H1 (cell line): ENCODE measurements around the gene CTSL.

Experiments used
- BRCA1 ChIP-seq: IDR thresholded peaks from 2 replicates; pipeline ENCODE4 v1.6.1; 2012; ENCODE audit warnings: low read depth, low read length, improper control_type of control experiment
- CTCF ChIP-seq, 3 experiments: IDR thresholded peaks; 1 replicate in 2 of 3; 2 replicates in 1 of 3; pipeline versions ENCODE4 v1.5.1 to v1.6.1; 2011; ENCODE audit warnings: low read length in 3 of 3, mild to moderate bottlenecking in 3 of 3, inconsistent platforms in 2 of 3, low read depth in 1 of 3, moderate library complexity in 1 of 3; ENCODE audit not compliant: insufficient read depth in 1 of 3; ENCODE audit errors: control extremely low read depth in 1 of 3
- EP300 ChIP-seq, 2 experiments: IDR thresholded peaks; 1 replicate in 1 of 2; 2 replicates in 1 of 2; pipeline ENCODE4 v1.6.1; 2011 to 2012; ENCODE audit warnings: low read depth in 2 of 2, low read length in 2 of 2, mild to moderate bottlenecking in 2 of 2, borderline replicate concordance in 1 of 2, inconsistent platforms in 1 of 2, moderate library complexity in 1 of 2
- EZH2 ChIP-seq: fragments of 200-600 bp; sonication (generic); IDR thresholded peaks from 2 replicates; pipeline ENCODE4 v1.7.1; 2012; ENCODE audit warnings: low read depth, mild to moderate bottlenecking, moderate library complexity, low read length, inconsistent platforms; ENCODE audit not compliant: severe bottlenecking
- USF2 ChIP-seq: IDR thresholded peaks from 2 replicates; pipeline ENCODE4 v1.6.1; 2011; ENCODE audit warnings: low read length, improper control_type of control experiment
- YY1 ChIP-seq: IDR thresholded peaks from 2 replicates; pipeline ENCODE4 v1.6.1; 2011; ENCODE audit warnings: low read depth, mild to moderate bottlenecking, low read length

- TF ChIP-seq YY1 (no peak), USF2 (no peak), EP300 (IDR thresholded peaks at IDR 0.05; ENCODE audit: borderline replicate concordance in 1 of 2, low read depth in 2 of 2, low read length in 2 of 2) (no peak), EZH2 (no peak), CTCF (IDR thresholded peaks at IDR 0.05; ENCODE audit: control extremely low read depth in 1 of 3, insufficient read depth in 1 of 3, low read depth in 1 of 3, low read length in 3 of 3) (no peak), BRCA1 (no peak)
Measured at GRCh38 chr9:87696641-87697040, 29.3 kb upstream of the CTSL start.
